Measurements from ENCODE around the gene BAG2. TPM values are rescaled to one million over a fixed set of nuclear protein-coding genes. Genes with fewer than 3 reads are reported as not detected.

The BAG2 gene
- total RNA-seq, 1 donor from 2014 or later = 9.7 TPM

- Mint-ChIP-seq H3K4me3 (ENCODE audit: unreplicated experiment) (no peak overlapping the region), H3K27me3 (ENCODE audit: low read depth, unreplicated experiment) (no peaks in the 10 kb centered on the region), H3K27ac (ENCODE audit: unreplicated experiment) (no peak overlapping the region), H3K9me3 (ENCODE audit: unreplicated experiment) (no peaks in the 10 kb centered on the region), H3K36me3 (ENCODE audit: low read depth, unreplicated experiment) (peaks cover 8% of the 10 kb centered on the region), H3K4me1 (ENCODE audit: low read depth, unreplicated experiment) (no peaks in the 10 kb centered on the region)
- Histone ChIP-seq H3K79me2 (ENCODE audit: insufficient read depth, low read length) (no peaks in the 10 kb centered on the region), H4K20me1 (ENCODE audit: insufficient read depth, low read length) (no peaks in the 10 kb centered on the region), H3K9ac (ENCODE audit: low read length) (no peak overlapping the region), H3K36me3 (ENCODE audit: insufficient read depth, low read length) (peaks cover 12% of the 10 kb centered on the region), H3K4me1 (ENCODE audit: insufficient read depth, low read length) (no peaks in the 10 kb centered on the region), H3K27me3 (ENCODE audit: insufficient read depth, low read length) (no peaks in the 10 kb centered on the region), H3K4me2 (ENCODE audit: low read length) (no peak overlapping the region), H2AFZ (ENCODE audit: low read depth, low read length) (no peak overlapping the region), H3K27ac (ENCODE audit: low read depth, low read length) (no peak overlapping the region), H3K9me3 (ENCODE audit: insufficient read depth, low read depth, low read length) (no peaks in the 10 kb centered on the region), H3K4me3 (ENCODE audit: insufficient read depth, low read depth, low read length) (no peak overlapping the region)
- DNase-seq (ENCODE audit: low read depth) = no peak
- TF ChIP-seq CTCF (IDR thresholded peaks at IDR 0.05; ENCODE audit: insufficient read depth, low read depth, low read length) = no peak
- no peak for TF ChIP-seq EZH2 (IDR thresholded peaks at IDR 0.05; ENCODE audit: insufficient read depth, low read length)
- no peak for FAIRE-seq
Observed at GRCh38 chr6:57135885-57136284, 36.2 kb upstream of the BAG2 start.

- no peaks in the 10 kb centered on the region for H3K4me1 Mint-ChIP-seq (ENCODE audit: low read depth, unreplicated experiment)
- Histone ChIP-seq H2AFZ (ENCODE audit: low read depth, low read length) (no peak overlapping the region), H3K4me2 (ENCODE audit: low read length) (no peak overlapping the region), H3K4me3 (ENCODE audit: insufficient read depth, low read depth, low read length) (no peak overlapping the region), H3K27ac (ENCODE audit: low read depth, low read length) (no peak overlapping the region), H3K9me3 (ENCODE audit: insufficient read depth, low read depth, low read length) (no peaks in the 10 kb centered on the region), H3K36me3 (ENCODE audit: insufficient read depth, low read length) (peaks cover 12% of the 10 kb centered on the region), H3K4me1 (ENCODE audit: insufficient read depth, low read length) (no peaks in the 10 kb centered on the region), H3K27me3 (ENCODE audit: insufficient read depth, low read length) (no peaks in the 10 kb centered on the region), H3K79me2 (ENCODE audit: insufficient read depth, low read length) (no peaks in the 10 kb centered on the region), H3K9ac (ENCODE audit: low read length) (no peak overlapping the region), H4K20me1 (ENCODE audit: insufficient read depth, low read length) (no peaks in the 10 kb centered on the region)
- H3K9me3 Mint-ChIP-seq (ENCODE audit: unreplicated experiment) = no peaks in the 10 kb centered on the region
- H3K27ac Mint-ChIP-seq (ENCODE audit: unreplicated experiment) = no peak overlapping the region
- no peak overlapping the region for H3K4me3 Mint-ChIP-seq (ENCODE audit: unreplicated experiment)
- DNase-seq (ENCODE audit: low read depth) = no peak
- FAIRE-seq = no peak
- no peak for TF ChIP-seq EZH2 (IDR thresholded peaks at IDR 0.05; ENCODE audit: insufficient read depth, low read length)
- H3K27me3 Mint-ChIP-seq (ENCODE audit: low read depth, unreplicated experiment) = no peaks in the 10 kb centered on the region
- H3K36me3 Mint-ChIP-seq (ENCODE audit: low read depth, unreplicated experiment) = peaks cover 8% of the 10 kb centered on the region
Observed at GRCh38 chr6:57137350-57137749, 34.8 kb upstream of the BAG2 start.

DNA sequence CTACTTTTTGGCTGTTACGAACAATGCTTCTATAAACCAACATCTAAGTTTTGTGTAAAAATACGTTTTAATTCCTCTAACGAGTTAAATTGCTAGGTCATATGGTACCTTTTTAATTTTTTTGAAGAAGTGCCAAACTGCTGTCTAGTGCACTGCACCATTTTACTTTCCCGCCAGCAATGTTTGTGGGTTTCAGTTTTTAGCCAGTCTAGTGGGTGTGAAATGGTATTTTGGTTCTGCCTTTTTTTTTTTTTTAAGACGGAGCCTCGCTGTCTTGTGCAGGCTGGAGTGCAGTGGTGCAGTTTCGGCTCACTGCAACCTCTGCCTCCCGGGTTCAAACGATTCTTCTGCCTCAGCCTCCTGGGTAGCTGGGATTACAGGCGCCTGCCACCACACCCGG is 34.1 kb upstream of the BAG2 start:
- H3K36me3 ChIP-seq (ENCODE audit: insufficient read depth, low read length) = peaks cover 12% of the 10 kb centered on the region
- FAIRE-seq = no peak

More for the DNA sequence above, 34.1 kb upstream of the BAG2 start:
- Mint-ChIP-seq H3K36me3 (ENCODE audit: low read depth, unreplicated experiment) (peaks cover 8% of the 10 kb centered on the region), H3K4me3 (ENCODE audit: unreplicated experiment) (no peak overlapping the region), H3K9me3 (ENCODE audit: unreplicated experiment) (no peaks in the 10 kb centered on the region), H3K27ac (ENCODE audit: unreplicated experiment) (no peak overlapping the region), H3K4me1 (ENCODE audit: low read depth, unreplicated experiment) (no peaks in the 10 kb centered on the region), H3K27me3 (ENCODE audit: low read depth, unreplicated experiment) (no peaks in the 10 kb centered on the region)
- Histone ChIP-seq H3K4me3 (ENCODE audit: insufficient read depth, low read depth, low read length) (no peak overlapping the region), H3K4me1 (ENCODE audit: insufficient read depth, low read length) (no peaks in the 10 kb centered on the region), H3K9me3 (ENCODE audit: insufficient read depth, low read depth, low read length) (no peaks in the 10 kb centered on the region), H3K79me2 (ENCODE audit: insufficient read depth, low read length) (no peaks in the 10 kb centered on the region), H3K27ac (ENCODE audit: low read depth, low read length) (no peak overlapping the region), H3K4me2 (ENCODE audit: low read length) (no peak overlapping the region), H3K9ac (ENCODE audit: low read length) (no peak overlapping the region), H3K27me3 (ENCODE audit: insufficient read depth, low read length) (no peaks in the 10 kb centered on the region), H4K20me1 (ENCODE audit: insufficient read depth, low read length) (no peaks in the 10 kb centered on the region), H2AFZ (ENCODE audit: low read depth, low read length) (no peak overlapping the region)
- TF ChIP-seq CTCF (IDR thresholded peaks at IDR 0.05; ENCODE audit: insufficient read depth, low read depth, low read length) = no peak
- no peak for TF ChIP-seq EZH2 (IDR thresholded peaks at IDR 0.05; ENCODE audit: insufficient read depth, low read length)
- DNase-seq (ENCODE audit: low read depth) = no peak

All from astrocyte (in vitro differentiated cells and primary cell).